Transverse colon (tissue), 4 donors: ENCODE data around the gene VWF. TPM values are rescaled to one million over a fixed set of nuclear protein-coding genes. Genes with fewer than 3 reads are reported as not detected.

Experiments used
- DNase-seq: peaks from one replicate; pipeline ENCODE4 v3.0.0-alpha.2; 2019
- H3K27ac ChIP-seq, 4 donors: fragments of 200-600 bp; sonication (generic); 2 replicates each; pipeline ENCODE4 v1.5.1; 2016 to 2018; ENCODE audit warnings: inconsistent platforms in 4 of 4
- H3K27me3 ChIP-seq: fragments of 200-600 bp; sonication (generic); 2 replicates; pipeline ENCODE4 v1.5.1; 2017; ENCODE audit warnings: inconsistent platforms
- H3K36me3 ChIP-seq, 4 donors: fragments of 200-600 bp; sonication (generic); 2 replicates each; pipeline ENCODE4 v1.5.1; 2017 to 2019; ENCODE audit warnings: inconsistent platforms in 4 of 4
- H3K4me1 ChIP-seq, 4 donors: fragments of 200-600 bp; sonication (generic); 2 replicates each; pipeline ENCODE4 v1.5.1; 2017 to 2020; ENCODE audit warnings: inconsistent platforms in 4 of 4
- H3K4me3 ChIP-seq, 4 donors: fragments of 200-600 bp; sonication (generic); 1 replicate in 1 of 4; 2 replicates in 3 of 4; pipeline versions ENCODE4 v1.5.1 to v1.6.1; 2017 to 2019; ENCODE audit warnings: inconsistent platforms in 4 of 4
- H3K9me3 ChIP-seq, 2 donors: fragments of 200-600 bp; sonication (generic); 2 replicates each; pipeline ENCODE4 v1.5.1; 2017 to 2019; ENCODE audit warnings: inconsistent platforms in 2 of 2
- CTCF ChIP-seq, 5 experiments: fragments of 200-600 bp in 3 of 5; fragments of 450-650 bp in 2 of 5; sonication (generic) in 3 of 5; IDR thresholded peaks; 1 replicate in 2 of 5; 2 replicates in 3 of 5; pipeline ENCODE4 v1.5.1; 2016 to 2017; ENCODE audit warnings: antibody characterized with exemption in 5 of 5, inconsistent platforms in 3 of 5, mild to moderate bottlenecking in 2 of 5, moderate library complexity in 1 of 5
- EP300 ChIP-seq: sonication (generic); formaldehyde crosslinking; IDR thresholded peaks from one replicate; pipeline ENCODE4 v1.6.1; 2017; ENCODE audit warnings: antibody characterized with exemption, low read depth
- POLR2A ChIP-seq: fragments of 450-650 bp; IDR thresholded peaks from one replicate; pipeline ENCODE4 v1.6.1; 2016; ENCODE audit warnings: antibody characterized with exemption, mild to moderate bottlenecking, moderate library complexity
- POLR2AphosphoS5 ChIP-seq, 3 donors: sonication (generic); formaldehyde crosslinking; IDR thresholded peaks; one replicate each; pipeline ENCODE4 v1.6.1; 2016; ENCODE audit warnings: antibody characterized with exemption in 3 of 3
- WGBS, 2 donors: methylation state at CpG; one replicate each; pipeline ENCODE4 v1.1.5; 2018; ENCODE audit warnings: low coverage in 1 of 2; 5-methylcytosine and 5-hydroxymethylcytosine counted together
- in situ Hi-C, 4 donors: fragments of 200-750 bp; cut with MboI; loops; one replicate each; pipeline versions ENCODE4 v1.15.0 to v1.15.1; 2017; ENCODE audit warnings: low sequenced_read_pairs in 3 of 4, low pct_ligation_motif_present in 1 of 4, low pct_unique_long_range_greater_than_20kb in 1 of 4
- intact Hi-C: fragments of 100-400 bp; cut with DNase I; formaldehyde crosslinking; loops from one replicate; pipeline ENCODE4 v1.15.1; 2023; ENCODE audit warnings: low total_unique reads
- total RNA-seq, 4 donors: library from RNA; depleted of rRNA; stranded (reverse); fragments of >200 nt; gene quantifications; one replicate each; pipeline ENCODE4 v1.1.0, GENCODE V29; 2016

VWF gene
- total RNA-seq, 4 donors from 2014 or later = 31.3 to 71.2 (median 51.5) TPM

- no peaks in the 10 kb centered on the region for H3K9me3 ChIP-seq
- in situ Hi-C loops (no loop called here), intact Hi-C loops (no loop called here)
- H3K4me3 ChIP-seq = no peak overlapping the region
- no peaks in the 10 kb centered on the region for H3K36me3 ChIP-seq
- H3K27ac ChIP-seq = no peak overlapping the region
- DNase-seq = no peak
- peaks cover 2% of the 10 kb centered on the region for H3K27me3 ChIP-seq
- TF ChIP-seq POLR2AphosphoS5 (IDR thresholded peaks at IDR 0.05) = no peak
- no peak for TF ChIP-seq CTCF (IDR thresholded peaks at IDR 0.05)
- no peak for TF ChIP-seq POLR2A
- no peak for TF ChIP-seq EP300
- H3K4me1 ChIP-seq = peaks cover 0 to 21% (median 7%) of the 10 kb centered on the region in 4 donors
- 81 to 92% methylated on average over 5 to 18 of the region's 18 CpGs for WGBS, 2 donors
Observed at GRCh38 chr12:6080149-6081045, 44.1 kb downstream of the VWF start.

GRCh38 chr12:6078398-6079096 is 45.9 kb downstream of the VWF start:
- in situ Hi-C loops = no loop called here
- no peak for DNase-seq
- Histone ChIP-seq H3K27ac (no peak overlapping the region), H3K27me3 (peaks cover 3% of the 10 kb centered on the region), H3K9me3 (no peaks in the 10 kb centered on the region), H3K36me3 (no peaks in the 10 kb centered on the region), H3K4me3 (no peak overlapping the region), H3K4me1 (peaks cover 0 to 19% (median 2%) of the 10 kb centered on the region in 4 donors)
- intact Hi-C loops = no loop called here
- TF ChIP-seq CTCF (IDR thresholded peaks at IDR 0.05) (no peak), POLR2A (no peak)
- 80% methylated on average over 2 of the region's 3 CpGs; no CpG with 5 or more reads in 1 of the 2 donors for WGBS, 2 donors

GRCh38 chr12:6077692-6078083 is 46.8 kb downstream of the VWF start:
- TF ChIP-seq CTCF (IDR thresholded peaks at IDR 0.05) (no peak), POLR2A (no peak), EP300 (no peak), POLR2AphosphoS5 (IDR thresholded peaks at IDR 0.05) (no peak)
- no peak for DNase-seq
- Histone ChIP-seq H3K27ac (no peak overlapping the region), H3K9me3 (no peaks in the 10 kb centered on the region), H3K4me3 (no peak overlapping the region), H3K27me3 (peaks cover 3% of the 10 kb centered on the region), H3K36me3 (no peaks in the 10 kb centered on the region), H3K4me1 (peaks cover 0 to 15% (median 2%) of the 10 kb centered on the region in 4 donors)
- intact Hi-C loops = no loop called here
- WGBS, 2 donors = 87 to 100% methylated on average over 2 to 5 of the region's 6 CpGs
- in situ Hi-C loops = no loop called here
